ENCODE data around the gene GCLC.
A peak's percentile ranks its signal among the peaks of the same experiment; 100 is the strongest.
"Not testable (repeated sequence)": the region's sequence is repeated elsewhere in the genome, so short reads cannot be mapped to it uniquely, and the experiment has no call there.

The GCLC gene

DNA sequence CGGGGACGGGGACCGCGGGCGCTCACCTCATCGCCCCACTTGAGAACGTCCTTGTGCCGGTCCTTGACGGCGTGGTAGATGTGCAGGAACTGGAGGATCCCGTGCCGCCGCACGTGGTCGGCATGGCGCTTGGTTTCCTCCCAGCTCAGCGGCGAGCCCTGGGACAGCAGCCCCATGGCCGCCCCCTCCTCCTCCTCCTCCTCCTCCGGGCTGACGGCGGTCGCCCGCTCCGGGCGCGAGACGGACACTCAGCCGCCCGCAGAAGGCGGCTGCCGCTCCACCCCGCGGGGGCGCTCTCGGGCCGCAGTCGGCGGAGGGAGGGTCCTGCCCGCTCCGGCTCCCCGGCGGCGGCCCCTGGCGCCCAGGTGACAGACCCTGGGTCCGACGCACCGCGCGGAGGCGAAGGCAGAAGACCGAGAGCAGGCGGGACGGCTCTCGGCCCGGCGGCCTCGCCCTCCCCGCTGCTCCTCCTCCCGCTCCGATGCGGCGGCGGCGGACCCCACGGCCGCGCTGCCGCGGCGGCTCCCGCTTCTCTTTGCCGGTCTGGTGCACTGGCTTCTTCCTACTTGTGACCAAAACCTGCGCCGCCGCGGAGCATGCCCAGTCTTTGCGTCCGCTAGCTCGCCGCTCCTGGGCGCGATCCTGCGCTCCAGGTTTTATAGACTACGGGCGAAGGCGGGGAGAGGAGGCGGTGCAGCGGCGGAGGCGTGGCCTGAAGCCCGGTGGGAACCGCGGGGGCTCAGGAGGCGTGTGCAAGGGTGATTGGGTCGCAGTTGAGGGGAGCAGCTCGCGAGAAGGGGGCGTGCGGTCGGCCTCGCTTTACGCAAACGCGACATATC is at the start of gene GCLC:
GCLC (minus strand) TSS at position 632 of the 839 bp plus-strand sequence; CDS start at position 176, 456 bp downstream.
- peak; percentile 91 for DNase-seq

DNA sequence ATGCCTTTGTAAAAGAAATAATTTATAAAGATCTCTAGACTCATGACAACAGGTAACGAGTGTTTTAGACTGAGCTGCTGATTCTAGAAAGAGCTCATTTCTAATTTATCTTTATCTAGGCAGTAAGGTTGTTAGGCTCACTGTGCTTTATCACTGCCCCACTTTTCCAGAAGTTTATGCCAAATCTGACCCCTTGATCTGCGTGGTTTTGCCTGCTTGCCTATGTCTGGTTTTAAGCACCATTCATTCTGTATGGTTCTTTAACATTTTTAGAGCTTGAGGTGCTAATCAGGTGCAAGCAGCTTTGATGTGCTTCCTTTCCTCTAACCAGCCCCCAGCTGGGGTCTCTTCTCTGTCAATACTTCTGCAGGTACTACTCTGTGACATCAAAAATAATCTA is 49.7 kb upstream of the GCLC start:
- no peak for DNase-seq

DNA sequence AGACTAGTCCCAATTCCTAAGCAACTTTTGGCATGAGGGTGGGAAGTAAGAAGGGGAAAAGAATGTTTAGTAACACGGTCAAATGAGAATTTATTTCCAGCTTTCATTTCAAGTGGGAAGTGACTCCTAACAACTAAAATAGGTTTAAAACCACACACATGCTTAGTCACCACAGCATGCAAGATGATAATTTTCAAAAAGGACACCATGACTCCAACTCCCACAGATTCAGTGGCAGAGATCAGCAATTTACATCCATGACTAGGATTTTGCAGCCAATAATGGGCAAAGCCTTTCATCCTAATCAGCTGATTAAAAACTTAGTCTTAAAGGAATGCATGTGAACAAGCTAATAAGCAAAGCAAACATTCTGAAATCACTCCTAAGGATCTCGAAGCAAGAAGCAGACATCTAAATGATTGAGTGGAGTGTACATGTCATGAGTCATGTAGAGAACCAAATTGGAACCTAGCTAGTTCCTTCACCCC is 48.1 kb upstream of the GCLC start:
- DNase-seq = peak; percentile 84

DNA sequence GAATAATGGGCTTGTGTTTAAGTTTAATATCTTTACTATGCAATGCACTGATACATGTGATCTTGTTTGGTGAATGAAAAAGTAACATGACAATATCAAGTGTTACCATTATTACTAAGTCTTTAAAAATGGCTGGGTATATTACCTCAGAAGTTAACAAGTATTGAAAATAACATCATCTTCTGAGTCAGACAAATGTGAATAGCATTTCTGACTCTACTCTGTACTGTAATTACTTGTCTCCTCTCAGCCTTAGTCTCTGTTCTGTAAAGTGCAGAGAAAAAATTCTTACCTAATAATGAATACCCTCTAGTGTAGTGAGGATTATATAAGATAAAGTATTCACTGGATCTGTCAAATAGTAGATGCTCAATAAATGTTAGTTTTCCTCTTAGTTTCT is 47.0 kb upstream of the GCLC start:
- no peak for DNase-seq

DNA sequence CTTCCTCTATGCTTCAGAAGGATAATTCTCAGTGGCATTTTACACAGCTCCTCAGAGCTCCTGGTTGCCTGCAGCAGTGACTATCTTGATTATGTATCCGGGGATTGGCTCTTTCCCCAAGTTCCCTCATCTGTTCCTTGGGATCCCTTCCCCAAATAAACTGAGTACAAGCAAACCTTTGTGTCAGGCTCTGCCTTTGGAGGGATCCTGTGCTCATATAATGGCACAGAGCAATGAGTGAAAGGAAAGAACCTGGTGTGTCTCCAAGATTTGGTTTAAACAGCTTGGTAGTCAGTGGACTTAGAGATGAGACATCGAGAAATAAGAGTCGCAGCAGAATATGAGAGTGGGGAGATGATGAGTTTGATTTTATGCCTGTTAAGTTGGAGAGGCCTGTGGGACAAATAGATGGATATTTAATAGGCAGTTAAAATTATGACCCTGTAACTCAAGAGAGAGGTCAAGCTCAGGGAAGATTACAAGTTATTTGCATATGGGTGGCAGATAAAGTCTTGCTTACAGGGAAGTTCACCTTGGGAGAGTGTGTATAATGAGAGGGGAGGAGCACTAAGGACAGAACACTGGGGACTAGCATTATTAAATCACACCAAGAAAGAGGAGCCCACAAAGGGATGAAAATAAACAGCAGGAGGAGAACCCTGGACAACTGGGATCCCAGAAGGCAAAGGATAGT is 44.1 kb upstream of the GCLC start:
- DNase-seq = no peak

DNA sequence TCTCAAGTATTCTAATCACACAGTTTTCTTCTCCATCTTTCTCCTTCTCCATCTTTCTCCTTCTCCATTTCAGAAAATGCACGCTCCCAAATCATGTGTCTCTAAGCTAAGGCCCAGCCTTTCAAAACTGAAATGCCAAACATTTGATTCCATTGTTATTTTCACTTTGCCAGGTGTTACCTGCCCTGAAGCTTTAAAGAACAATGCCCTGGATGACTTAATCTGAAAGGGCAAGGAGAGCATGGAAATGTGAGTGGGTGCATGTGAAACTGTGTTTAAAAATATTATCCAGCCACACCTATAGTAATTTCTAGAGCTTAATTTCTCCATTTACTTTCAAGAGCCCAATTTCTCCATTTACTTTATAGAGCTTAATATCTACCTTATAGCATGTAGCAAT is 42.4 kb upstream of the GCLC start:
- DNase-seq = no peak

DNA sequence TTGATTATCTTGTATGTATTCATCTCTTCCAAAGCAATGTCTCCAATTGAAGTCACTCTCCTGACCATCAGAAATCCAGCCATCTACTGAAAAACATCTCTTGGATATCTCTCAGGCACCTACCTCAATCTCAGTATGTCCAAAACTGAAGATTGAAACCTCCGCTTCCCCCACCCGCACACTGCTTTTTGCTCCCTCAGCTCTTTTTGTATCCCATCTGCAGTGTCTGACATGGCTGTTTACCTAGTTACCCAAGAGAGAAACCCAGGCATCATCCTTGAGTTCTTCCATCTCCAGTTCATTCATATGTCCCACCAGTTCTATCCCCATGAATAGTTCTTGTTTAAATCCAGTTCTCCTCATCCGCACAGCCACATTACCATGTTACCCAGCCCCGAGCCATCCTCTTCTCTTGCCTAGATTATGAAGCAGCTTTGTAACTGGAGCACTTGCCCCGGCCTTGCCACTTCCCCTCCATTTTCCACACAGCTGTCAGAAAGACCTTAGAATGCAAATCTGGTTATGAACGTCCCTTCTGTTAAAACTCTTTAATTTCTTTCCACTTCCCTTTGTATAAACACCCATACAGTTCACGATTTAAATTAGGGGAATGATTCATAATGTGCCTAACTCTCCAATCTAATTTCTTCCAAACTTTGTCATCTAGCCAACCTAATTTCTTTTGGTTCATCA is 40.5 kb upstream of the GCLC start:
- no peak for DNase-seq

DNA sequence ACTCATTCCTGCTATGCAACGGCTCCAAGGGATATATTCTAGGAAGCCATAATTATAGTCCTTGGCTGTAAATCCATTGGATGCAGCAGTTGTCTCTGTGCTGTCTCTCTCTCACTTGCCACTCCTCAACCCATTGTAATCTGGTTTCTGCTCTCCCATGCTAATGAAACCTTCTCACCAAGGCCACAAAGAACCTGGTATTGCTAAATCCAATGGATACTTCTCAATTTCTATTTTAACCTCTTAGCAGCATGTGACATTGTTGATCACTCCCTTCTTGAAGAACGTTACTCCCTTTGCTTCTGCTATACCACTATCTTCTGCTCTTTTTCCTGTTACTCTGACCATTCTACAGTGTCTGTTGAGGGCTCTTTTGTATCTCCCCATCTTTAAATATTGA is 39.8 kb upstream of the GCLC start:
- no peak for DNase-seq

DNA sequence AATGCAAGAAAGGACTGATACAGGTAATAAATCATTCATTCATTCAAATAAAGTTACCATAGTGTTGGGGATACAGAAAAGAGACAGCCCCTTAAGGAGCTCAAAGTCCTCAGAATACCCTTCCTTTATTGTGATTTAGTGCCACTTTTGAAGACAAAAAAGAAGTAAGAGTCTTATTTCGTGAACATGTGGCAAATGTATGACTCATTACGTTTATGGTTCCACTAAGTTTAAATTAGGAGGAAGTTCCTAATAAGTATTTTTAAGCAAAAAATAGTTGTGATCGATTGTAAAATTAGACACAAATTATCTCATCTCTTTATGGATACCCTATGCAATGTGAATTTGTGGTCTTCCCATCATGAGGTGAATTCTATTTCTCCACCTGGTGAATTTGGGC is 38.5 kb upstream of the GCLC start:
- DNase-seq = no peak

DNA sequence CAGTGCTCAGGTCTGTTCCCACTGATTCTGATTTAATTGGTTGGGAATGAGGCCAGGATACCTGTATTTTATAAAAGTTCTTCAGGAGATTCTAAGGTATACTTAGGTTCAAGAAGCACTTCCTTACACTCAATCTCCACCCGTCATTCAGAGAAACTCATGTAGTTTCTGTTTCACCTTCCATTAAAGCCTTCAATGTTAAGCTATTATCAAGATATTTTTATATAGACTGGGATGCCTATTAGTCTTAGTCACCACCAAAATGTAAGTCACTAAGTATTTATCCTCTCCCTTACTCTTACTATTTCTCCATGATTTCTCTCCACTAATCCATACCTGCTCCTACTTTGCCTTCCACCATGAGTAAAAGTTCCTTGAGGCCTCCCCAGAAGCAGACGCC is 38.1 kb upstream of the GCLC start:
- DNase-seq = no peak

DNA sequence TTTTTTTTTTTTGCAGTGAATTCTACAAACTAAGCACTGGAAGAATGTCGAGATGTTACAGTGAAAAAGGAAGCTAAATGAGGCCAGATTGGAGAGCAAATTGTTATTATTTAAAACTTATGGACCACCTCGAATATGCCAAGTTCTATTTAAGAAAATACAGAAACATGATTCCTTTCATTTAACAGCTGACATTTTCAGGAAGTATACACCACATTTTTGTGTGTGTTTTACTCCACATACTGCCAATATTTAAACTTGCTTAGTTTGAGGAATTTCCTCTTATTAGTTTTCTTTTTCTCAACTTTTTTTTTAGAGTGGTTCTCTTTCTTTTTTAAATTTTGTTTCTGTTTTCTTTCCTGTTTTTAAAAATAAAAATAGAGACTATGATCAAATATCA is 37.0 kb upstream of the GCLC start:
- no peak for DNase-seq

DNA sequence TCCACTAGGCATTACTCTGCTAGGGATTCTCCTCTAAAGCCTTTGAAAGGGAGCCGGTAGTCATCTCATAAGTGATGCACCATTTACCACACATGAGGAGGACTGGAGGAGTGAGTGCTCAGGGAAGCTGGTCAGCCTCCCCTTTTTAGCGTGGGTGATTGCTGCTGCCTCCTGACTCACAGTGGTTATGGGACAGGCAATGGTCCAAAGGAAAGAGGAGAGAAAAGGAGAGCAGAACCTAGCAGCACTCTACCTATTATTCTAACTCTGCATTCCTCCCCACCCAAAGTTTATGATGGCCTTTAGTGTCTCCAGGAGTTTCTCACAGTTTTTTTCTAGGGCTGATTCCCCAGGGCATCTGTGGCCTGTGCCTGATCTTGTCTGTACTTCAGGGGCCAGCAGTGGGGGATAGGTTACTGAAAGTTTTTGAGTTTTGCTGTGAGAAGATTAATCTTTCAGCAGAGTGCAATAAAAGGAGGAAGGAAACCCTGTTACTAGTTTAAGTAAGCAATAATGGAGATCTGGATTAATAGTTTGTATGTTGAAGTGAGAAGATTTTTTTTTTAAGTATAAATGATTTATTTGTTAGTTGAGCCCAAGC is 36.4 kb upstream of the GCLC start:
- DNase-seq = peak; percentile 87

DNA sequence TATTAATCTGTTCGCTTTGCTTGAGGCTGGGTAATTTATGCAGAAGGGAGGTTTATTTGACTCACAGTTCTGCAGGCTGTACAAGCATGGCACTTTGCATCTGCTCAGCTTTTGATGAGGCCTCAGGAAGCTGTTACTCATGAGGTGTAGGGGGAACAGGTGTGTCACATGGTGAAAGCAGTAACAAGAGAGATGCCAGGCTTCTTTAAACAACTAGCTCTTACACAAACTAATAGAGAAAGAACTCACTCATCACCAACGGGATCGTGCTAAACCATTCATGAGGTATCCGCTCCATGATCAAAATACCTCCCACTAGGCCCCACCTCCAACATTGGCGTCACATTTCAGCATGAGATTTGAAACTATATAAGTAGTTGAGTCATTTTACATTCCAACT is 34.4 kb upstream of the GCLC start:
- DNase-seq = no peak

DNA sequence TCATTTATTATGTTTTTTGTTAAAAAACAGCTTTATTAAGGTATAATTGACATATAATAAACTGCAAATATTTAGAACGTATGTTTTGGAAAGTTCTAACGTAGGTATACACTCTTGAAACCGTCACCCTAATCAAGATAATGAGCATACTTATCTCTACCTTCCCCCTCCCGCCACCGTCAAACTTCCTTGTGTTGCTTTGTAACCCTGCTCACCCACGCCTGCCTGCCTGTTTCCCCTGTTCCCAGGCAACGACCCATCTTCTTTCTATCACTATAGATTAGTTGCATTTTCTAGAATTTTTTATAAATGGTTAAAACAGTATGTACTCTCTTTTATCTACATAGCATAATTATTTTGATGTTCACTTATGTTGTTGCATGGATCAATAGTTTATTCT is 33.5 kb upstream of the GCLC start:
- DNase-seq = no peak

DNA sequence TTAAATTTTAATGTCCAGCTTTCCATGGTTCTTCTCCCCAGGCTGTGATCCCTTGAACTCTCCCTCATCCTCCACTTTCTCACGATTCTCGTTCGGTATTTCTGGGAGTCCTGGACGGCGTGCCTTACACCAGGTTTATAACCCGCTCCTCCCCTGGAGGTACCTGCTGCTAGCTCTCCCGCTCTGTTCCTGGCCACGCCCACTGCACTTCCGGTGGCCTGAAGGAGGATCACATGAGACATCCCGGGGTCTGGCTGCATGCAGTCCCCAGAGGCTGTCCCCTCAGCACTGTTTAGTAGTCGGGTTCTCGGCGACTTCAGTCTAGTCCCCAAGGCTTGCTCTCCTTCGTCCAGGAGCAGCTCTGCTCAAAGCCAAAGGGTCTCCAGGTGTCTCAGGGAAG is 28.4 kb upstream of the GCLC start:
- no peak for DNase-seq

DNA sequence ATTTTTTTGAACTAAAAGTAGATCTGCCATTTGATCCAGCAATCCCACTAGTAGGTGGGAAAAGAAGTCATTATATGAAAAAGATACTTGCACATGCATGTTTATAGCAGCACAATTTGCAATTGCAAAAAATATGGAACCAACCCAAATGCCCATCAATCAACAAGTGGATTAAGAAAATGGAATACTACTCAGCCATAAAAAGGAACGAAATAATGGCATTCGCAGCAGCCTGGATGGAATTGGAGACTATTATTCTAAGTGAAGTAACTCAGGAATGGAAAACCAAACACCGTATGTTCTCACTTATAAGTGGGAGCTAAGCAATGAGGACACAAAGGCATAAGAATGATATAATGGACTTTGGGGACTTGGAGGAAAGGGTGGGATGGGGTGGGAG is 27.5 kb upstream of the GCLC start:
- not testable (repeated sequence) for DNase-seq

DNA sequence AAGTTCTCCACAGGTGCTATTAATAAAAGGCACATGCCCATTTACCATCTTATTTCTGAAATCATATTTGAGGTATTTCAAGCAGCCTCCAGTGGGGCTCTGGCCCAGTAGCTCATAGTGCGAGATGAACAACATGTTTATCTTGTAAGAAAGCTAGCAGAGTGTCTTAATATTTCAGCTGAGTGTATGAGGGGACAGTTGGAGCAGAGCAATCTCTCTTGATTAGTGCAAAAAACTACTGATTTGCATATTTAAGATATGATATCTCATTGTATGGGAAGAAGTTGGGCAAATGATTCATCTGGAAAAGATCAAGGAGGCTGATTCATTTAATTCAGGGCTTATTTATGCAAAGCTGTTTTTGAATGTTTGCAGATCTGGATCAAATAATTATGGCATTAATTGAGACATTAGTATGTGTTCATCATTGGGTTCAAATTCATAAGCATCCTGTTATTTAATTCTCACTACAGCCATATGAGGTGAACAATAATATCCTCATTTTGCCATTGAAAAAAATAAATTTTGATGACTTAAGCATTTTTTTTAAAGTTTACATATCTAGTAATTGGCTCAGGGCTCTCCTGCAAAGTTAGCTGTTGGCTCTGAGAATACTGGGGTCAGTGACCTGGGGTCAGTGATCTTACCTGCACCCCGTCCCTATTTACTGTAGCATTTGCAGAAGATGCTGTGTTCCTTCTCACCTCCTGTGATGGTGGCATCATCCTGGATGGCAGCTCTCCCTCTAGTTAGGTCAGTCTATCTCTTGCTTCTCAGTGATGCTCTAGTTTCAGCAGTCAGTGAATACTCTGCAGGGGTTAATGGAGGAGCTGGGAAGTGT is 24.1 kb upstream of the GCLC start:
- DNase-seq = no peak

DNA sequence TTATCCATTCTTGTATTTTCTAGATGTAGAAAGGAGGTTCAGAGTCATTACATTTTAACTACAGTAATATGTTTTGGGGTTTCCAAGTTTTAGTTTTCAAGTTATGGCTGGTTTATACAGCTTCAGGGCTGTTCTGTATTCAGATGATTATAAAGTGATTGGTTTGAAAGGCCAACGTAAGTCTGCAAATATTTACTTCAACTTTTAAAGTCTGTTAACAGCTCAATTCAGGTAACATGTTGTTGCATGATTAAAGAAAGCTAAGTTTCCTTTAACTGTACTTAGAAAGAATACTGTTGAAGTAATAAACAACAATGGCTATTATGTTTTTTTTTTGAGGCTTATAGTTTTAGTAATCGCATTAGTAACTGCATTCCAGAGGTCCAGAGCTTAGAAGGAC is 22.8 kb upstream of the GCLC start:
- no peak for DNase-seq

DNA sequence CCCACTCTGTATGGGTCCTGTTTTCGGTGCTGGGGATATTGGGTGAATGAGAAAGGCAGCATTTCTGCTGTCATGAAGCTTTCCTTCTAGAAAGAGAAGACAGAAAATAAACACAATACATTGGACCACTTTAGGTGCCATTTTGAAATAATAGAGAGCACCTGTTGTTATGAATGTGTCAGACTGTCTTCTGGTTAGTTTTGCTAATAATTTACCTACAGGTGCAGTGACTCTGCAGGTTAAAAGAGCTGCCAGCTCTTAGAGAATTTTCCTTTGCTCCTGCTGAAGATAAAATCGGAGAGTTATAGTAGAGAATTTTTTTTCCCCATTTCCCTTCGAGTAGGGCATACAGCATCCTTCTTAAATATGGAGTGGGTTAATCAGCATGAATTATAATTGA is 21.9 kb upstream of the GCLC start:
- DNase-seq = no peak

DNA sequence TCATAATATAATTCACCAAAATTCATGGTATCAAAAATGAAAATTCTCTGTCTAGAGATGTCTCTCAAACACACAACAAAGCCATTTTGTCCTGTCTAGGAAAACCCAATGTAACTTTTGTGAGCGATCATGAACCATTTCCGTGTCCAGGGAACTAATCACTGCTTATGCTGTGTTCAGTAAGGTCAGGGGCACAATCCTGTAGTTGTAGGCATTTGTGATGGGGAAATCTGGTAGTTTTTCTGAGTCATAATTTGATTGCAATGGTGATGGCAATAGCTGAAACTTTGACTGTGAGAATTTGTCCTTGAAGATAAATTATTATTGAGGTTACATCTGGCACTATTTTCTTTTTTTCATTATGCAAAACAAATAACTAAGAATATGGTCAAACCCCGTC is 21.0 kb upstream of the GCLC start:
- DNase-seq = no peak

DNA sequence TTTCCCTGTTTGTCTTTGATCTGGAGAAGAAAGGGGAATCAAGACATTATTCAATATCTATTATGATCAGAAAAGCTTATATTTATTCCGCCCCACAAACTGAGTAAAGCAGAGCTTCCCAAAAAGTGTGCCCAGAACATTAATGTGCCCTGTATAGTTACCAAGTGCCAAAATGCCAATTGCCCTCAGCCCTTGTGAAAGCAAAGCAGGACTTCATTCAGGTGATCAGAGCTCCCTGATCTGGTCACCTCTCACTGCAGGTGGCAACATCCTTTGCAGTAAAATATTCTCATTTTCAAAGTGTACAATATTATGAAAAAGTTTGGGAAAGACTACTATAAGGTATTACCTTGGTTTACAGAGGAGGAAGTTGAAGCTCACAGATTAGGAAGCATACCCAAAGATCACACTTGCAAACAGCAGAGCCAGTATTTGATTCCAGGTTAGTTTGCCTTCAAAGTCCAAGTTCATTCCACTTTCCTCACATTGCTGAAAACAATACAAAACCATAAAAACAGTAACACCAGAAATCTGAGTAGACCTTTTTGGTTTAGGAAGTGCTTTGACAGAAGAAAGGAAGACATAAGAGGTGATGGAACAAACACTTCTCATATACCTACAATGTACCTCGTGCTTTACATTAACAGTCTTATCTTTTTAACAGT is 19.6 kb upstream of the GCLC start:
- DNase-seq = no peak
